Activated CD8-positive, alpha-beta T cell treated with anti-CD3 and anti-CD28 coated beads, Interleukin-2, amount 10 ng/mL, durations not matched to agents 7 days and 5 days (primary cell): ENCODE results near the gene NCR2. TPM values are rescaled to one million over a fixed set of nuclear protein-coding genes. Genes with fewer than 3 reads are reported as not detected.

Source experiments
- ATAC-seq: fragments of 150-1000 bp; cut with Tn5 transposase; one replicate; pipeline ENCODE4 v1.10.0; 2021; ENCODE audit warnings: moderate library complexity
- CTCF ChIA-PET: fragments of 350-600 bp; sonication (Branson Sonifier 250); formaldehyde crosslinking; loops from one replicate; lab custom pipeline; 2021; ENCODE audit warnings: antibody characterized with exemption; lab: Charles Lee
- POLR2A ChIA-PET: fragments of 350-600 bp; sonication (Branson Sonifier 250); formaldehyde crosslinking; loops from one replicate; lab custom pipeline; 2021; ENCODE audit warnings: antibody characterized with exemption; lab: Charles Lee
- DNase-seq: peaks from one replicate; pipeline ENCODE4 v3.0.0-alpha.2; 2020
- H3K27ac Mint-ChIP-seq: one replicate; pipeline ENCODE4 v1.8.0; 2021; ENCODE audit warnings: mild to moderate bottlenecking, mixed read lengths
- H3K27me3 Mint-ChIP-seq: one replicate; pipeline ENCODE4 v1.8.0; 2021; ENCODE audit warnings: low read depth, mixed read lengths
- H3K36me3 Mint-ChIP-seq: one replicate; pipeline ENCODE4 v1.8.0; 2021; ENCODE audit warnings: low read depth, mixed read lengths
- H3K4me1 Mint-ChIP-seq: one replicate; pipeline ENCODE4 v1.8.0; 2021; ENCODE audit warnings: low read depth, mixed read lengths
- H3K4me3 Mint-ChIP-seq: one replicate; pipeline ENCODE4 v1.8.0; 2021; ENCODE audit warnings: mild to moderate bottlenecking, mixed read lengths
- H3K9me3 Mint-ChIP-seq: one replicate; pipeline ENCODE4 v1.8.0; 2022; ENCODE audit warnings: mixed read lengths; ENCODE audit not compliant: insufficient read depth
- total RNA-seq, 2 experiments: library from RNA; stranded (reverse); gene quantifications; one replicate each; pipeline ENCODE4 v1.2.3, GENCODE V29; 2021

NCR2 gene
- total RNA-seq, 2 experiments from 2014 or later: 0.45 to 1.3 TPM

GRCh38 chr6:41332241-41332640 lies 3.2 kb upstream of the NCR2 start:
- POLR2A ChIA-PET: interaction anchor here (1.3 to 5.3 kb wide), 2 partner anchors 12 to 13 kb away, joined by 4 to 96 read pairs; no protein-coding TSS in a partner anchor
- no peak overlapping the region for H3K4me3 Mint-ChIP-seq
- H3K9me3 Mint-ChIP-seq: no peaks in the 10 kb centered on the region
- CTCF ChIA-PET: interaction anchor here (0.9 to 9.6 kb wide), 9 partner anchors 10 to 271 kb away, joined by 3 to 162 read pairs (median 7); no protein-coding TSS in a partner anchor
- H3K27ac Mint-ChIP-seq: peak overlapping the region; percentile 95
- peaks cover 3% of the 10 kb centered on the region for H3K27me3 Mint-ChIP-seq
- DNase-seq (peak; percentile 20), ATAC-seq (no peak)
- peaks cover 59% of the 10 kb centered on the region for H3K4me1 Mint-ChIP-seq
- H3K36me3 Mint-ChIP-seq: no peaks in the 10 kb centered on the region

GRCh38 chr6:41332842-41333736 lies 2.3 kb upstream of the NCR2 start:
- H3K4me1 Mint-ChIP-seq: peaks cover 60% of the 10 kb centered on the region
- ATAC-seq: peak; percentile 5
- H3K27ac Mint-ChIP-seq: peak overlapping the region; percentile 95
- POLR2A ChIA-PET: interaction anchor here (0.5 to 5.3 kb wide), 8 partner anchors 10 to 351 kb away, joined by 3 to 96 read pairs (median 6); partner anchors contain the start of genes NFYA, OARD1 and TREML2
- H3K27me3 Mint-ChIP-seq: peaks cover 3% of the 10 kb centered on the region
- peak; percentile 22 for DNase-seq
- no peaks in the 10 kb centered on the region for H3K9me3 Mint-ChIP-seq
- H3K4me3 Mint-ChIP-seq: peak overlapping the region; percentile 61
- no peaks in the 10 kb centered on the region for H3K36me3 Mint-ChIP-seq
- CTCF ChIA-PET: interaction anchor here (0.7 to 9.6 kb wide), 23 partner anchors 7 to 454 kb away, joined by 3 to 162 read pairs (median 5); partner anchors contain the start of genes NFYA, TOMM6 and TREML2

- H3K4me3 Mint-ChIP-seq: peak overlapping the region; percentile 61
- ATAC-seq: peak; percentile 4
- CTCF ChIA-PET: interaction anchor here (0.7 to 9.6 kb wide), 20 partner anchors 12 to 349 kb away, joined by 3 to 162 read pairs (median 4); partner anchors contain the start of genes NFYA and TREML2
- POLR2A ChIA-PET: interaction anchor here (0.6 to 5.3 kb wide), 16 partner anchors 10 to 349 kb away, joined by 3 to 96 read pairs (median 4); partner anchors contain the start of genes NFYA, OARD1 and TREML2
- H3K36me3 Mint-ChIP-seq: no peaks in the 10 kb centered on the region
- H3K9me3 Mint-ChIP-seq: no peaks in the 10 kb centered on the region
- H3K27ac Mint-ChIP-seq: peak overlapping the region; percentile 95
- H3K27me3 Mint-ChIP-seq: no peaks in the 10 kb centered on the region
- peak; percentile 49 for DNase-seq
- peaks cover 66% of the 10 kb centered on the region for H3K4me1 Mint-ChIP-seq
These were observed 847 bp upstream of the NCR2 start for GRCh38 chr6:41334482-41335040.

- peaks cover 71% of the 10 kb centered on the region for H3K4me1 Mint-ChIP-seq
- H3K9me3 Mint-ChIP-seq: no peaks in the 10 kb centered on the region
- CTCF ChIA-PET: interaction anchor here (1.0 to 9.6 kb wide), 6 partner anchors 11 to 33 kb away, joined by 3 to 162 read pairs (median 80); no protein-coding TSS in a partner anchor
- no peak for ATAC-seq
- POLR2A ChIA-PET: interaction anchor here (1.0 to 5.3 kb wide), 2 partner anchors 9 to 29 kb away, joined by 3 to 96 read pairs; no protein-coding TSS in a partner anchor
- peak; percentile 19 for DNase-seq
- H3K4me3 Mint-ChIP-seq: no peak overlapping the region
- peak overlapping the region; percentile 95 for H3K27ac Mint-ChIP-seq
- H3K27me3 Mint-ChIP-seq: no peaks in the 10 kb centered on the region
- H3K36me3 Mint-ChIP-seq: peaks cover 1% of the 10 kb centered on the region
These were observed 535 bp downstream of the NCR2 start for GRCh38 chr6:41335943-41336342.

DNA sequence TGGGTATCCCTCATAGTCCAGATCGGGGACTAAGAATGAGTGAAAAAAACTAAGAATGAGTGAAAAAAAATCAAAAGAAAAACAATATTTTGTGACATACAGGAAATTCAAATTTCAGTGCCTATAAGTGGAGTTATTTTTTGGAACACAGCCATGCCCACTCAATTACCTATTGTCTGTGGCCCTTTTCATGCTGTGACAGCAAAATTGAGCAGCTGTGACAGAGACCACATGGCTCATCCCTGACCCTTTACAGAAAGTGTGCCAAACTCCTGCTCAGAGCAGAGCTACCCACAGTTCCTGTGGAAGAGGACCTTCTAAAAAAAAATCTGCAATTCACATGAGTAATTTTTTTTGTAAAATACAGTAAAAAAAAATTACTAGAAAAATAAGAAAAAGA lies 1.4 kb downstream of the NCR2 start:
- Mint-ChIP-seq H3K27ac (peak overlapping the region; percentile 95), H3K27me3 (no peaks in the 10 kb centered on the region), H3K4me3 (peak overlapping the region; percentile 18), H3K4me1 (peaks cover 69% of the 10 kb centered on the region), H3K36me3 (peaks cover 6% of the 10 kb centered on the region), H3K9me3 (no peaks in the 10 kb centered on the region)
- ChIA-PET CTCF (interaction anchor here (1.4 to 9.6 kb wide), 5 partner anchors 10 to 33 kb away, joined by 3 to 162 read pairs (median 11); no protein-coding TSS in a partner anchor), POLR2A (interaction anchor here (1.0 to 5.3 kb wide), 3 partner anchors 8 to 264 kb away, joined by 3 to 96 read pairs (median 3); partner anchors contain the start of genes NFYA and OARD1)
- DNase-seq (no peak), ATAC-seq (no peak)

- DNase-seq (no peak), ATAC-seq (no peak)
- ChIA-PET POLR2A (interaction anchor here (0.6 to 1.2 kb wide), 2 partner anchors 19 to 265 kb away, joined by 3 read pairs; partner anchors contain the start of genes NFYA and OARD1), CTCF (interaction anchor here (1.0 to 9.6 kb wide), 6 partner anchors 9 to 346 kb away, joined by 4 to 162 read pairs (median 9); no protein-coding TSS in a partner anchor)
- no peak overlapping the region for H3K4me3 Mint-ChIP-seq
- H3K9me3 Mint-ChIP-seq: no peaks in the 10 kb centered on the region
- H3K4me1 Mint-ChIP-seq: peaks cover 68% of the 10 kb centered on the region
- peaks cover 7% of the 10 kb centered on the region for H3K36me3 Mint-ChIP-seq
- no peak overlapping the region for H3K27ac Mint-ChIP-seq
- H3K27me3 Mint-ChIP-seq: no peaks in the 10 kb centered on the region
These were observed 2.3 kb downstream of the NCR2 start for GRCh38 chr6:41337709-41338108.

DNA sequence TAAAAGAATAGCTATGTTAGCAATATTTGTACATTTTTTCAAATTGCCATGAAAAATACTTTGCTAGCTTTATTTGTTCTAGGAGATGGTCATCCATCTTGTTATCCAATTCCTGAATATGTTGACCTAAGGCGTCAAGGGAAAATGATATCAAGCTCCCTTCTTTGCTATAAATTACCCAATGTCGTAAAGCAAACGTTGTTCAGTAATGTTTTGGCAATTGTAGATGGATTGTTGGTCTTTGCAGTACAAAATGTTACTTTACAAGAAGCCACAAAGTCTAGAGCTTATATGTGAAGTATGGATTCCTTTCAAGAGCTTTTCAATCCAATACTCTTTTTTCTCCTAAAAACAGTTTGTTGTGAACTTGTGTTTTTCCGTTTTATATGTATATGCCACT lies 3.3 kb downstream of the NCR2 start:
- Mint-ChIP-seq H3K27me3 (no peaks in the 10 kb centered on the region), H3K4me3 (no peak overlapping the region), H3K9me3 (no peaks in the 10 kb centered on the region), H3K4me1 (peaks cover 68% of the 10 kb centered on the region), H3K27ac (no peak overlapping the region), H3K36me3 (peaks cover 14% of the 10 kb centered on the region)
- ChIA-PET CTCF (interaction anchor here (0.8 to 9.6 kb wide), 8 partner anchors 8 to 345 kb away, joined by 3 to 162 read pairs (median 6); no protein-coding TSS in a partner anchor), POLR2A (interaction anchor here (1.0 kb wide), 1 partner anchor 15 kb away, joined by 3 read pairs; no protein-coding TSS in a partner anchor)
- no peak for ATAC-seq
- DNase-seq: no peak

DNA sequence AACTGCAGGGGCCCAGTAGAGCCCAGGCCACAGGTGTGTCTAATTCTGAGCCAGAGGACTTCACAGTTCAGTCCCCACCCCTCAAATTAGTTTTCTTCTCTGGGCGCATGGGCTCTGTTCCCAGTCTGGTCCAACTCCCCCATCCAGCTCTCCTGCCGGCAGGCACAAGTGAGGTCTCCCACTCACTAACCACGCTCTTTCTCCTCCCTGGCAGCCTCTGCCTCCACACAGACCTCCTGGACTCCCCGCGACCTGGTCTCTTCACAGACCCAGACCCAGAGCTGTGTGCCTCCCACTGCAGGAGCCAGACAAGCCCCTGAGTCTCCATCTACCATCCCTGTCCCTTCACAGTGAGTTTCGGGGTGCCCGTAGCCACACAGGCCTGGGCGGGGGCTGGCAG lies 6.2 kb downstream of the NCR2 start:
- ChIA-PET CTCF (interaction anchor here (2.1 kb wide), 1 partner anchor 27 kb away, joined by 7 read pairs; no protein-coding TSS in a partner anchor), POLR2A (no interaction called here)
- Mint-ChIP-seq H3K4me1 (peaks cover 68% of the 10 kb centered on the region), H3K36me3 (peaks cover 29% of the 10 kb centered on the region), H3K27ac (peak overlapping the region; percentile 67), H3K4me3 (no peak overlapping the region), H3K9me3 (no peaks in the 10 kb centered on the region), H3K27me3 (no peaks in the 10 kb centered on the region)
- DNase-seq: no peak
- ATAC-seq: no peak

- H3K27me3 Mint-ChIP-seq: no peaks in the 10 kb centered on the region
- DNase-seq: no peak
- no peak for ATAC-seq
- peaks cover 34% of the 10 kb centered on the region for H3K36me3 Mint-ChIP-seq
- peaks cover 71% of the 10 kb centered on the region for H3K4me1 Mint-ChIP-seq
- CTCF ChIA-PET: interaction anchor here (2.1 to 9.3 kb wide), 2 partner anchors 8 to 26 kb away, joined by 7 to 114 read pairs; partner anchors contain the start of gene NCR2
- POLR2A ChIA-PET: interaction anchor here (5.3 kb wide), 1 partner anchor 7 kb away, joined by 96 read pairs; the partner anchor contains the start of gene NCR2
- no peak overlapping the region for H3K4me3 Mint-ChIP-seq
- H3K27ac Mint-ChIP-seq: peak overlapping the region; percentile 67
- no peaks in the 10 kb centered on the region for H3K9me3 Mint-ChIP-seq
These were observed 6.8 kb downstream of the NCR2 start for GRCh38 chr6:41342241-41342640.

DNA sequence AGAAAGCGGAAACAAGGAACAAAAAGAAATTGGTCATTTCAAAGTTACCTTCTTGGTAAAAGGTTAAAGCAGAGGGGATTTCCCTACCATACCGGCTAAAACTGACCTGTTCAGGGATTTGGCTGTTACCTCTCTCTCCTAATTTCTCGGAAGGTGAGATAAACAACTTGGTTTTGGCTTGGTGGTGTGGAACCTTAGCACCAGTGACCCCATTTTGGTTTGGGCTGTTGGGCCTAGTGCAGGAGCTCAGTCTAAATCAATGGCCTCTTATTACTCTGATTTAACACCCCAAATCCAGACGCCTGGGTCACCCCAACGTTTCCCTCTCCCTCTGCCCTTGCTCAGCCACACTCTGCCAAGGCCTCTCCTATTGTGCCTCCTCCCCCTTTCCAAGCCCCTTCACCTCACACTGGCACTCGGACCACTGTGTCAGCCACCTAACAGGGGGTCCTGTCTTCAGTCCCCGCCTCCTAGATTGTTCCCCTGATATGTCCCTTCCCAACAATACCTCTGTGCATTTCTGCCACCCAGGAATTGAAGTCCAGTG lies 8.3 kb downstream of the NCR2 start:
- Mint-ChIP-seq H3K4me3 (peak overlapping the region; percentile 55), H3K27me3 (no peaks in the 10 kb centered on the region), H3K27ac (peak overlapping the region; percentile 91), H3K4me1 (peaks cover 79% of the 10 kb centered on the region), H3K36me3 (peaks cover 49% of the 10 kb centered on the region), H3K9me3 (peaks cover 4% of the 10 kb centered on the region)
- DNase-seq: no peak
- ChIA-PET CTCF (interaction anchor here (4.1 to 9.3 kb wide), 2 partner anchors 9 to 24 kb away, joined by 29 to 114 read pairs; partner anchors contain the start of gene NCR2), POLR2A (interaction anchor here (5.3 kb wide), 1 partner anchor 9 kb away, joined by 96 read pairs; the partner anchor contains the start of gene NCR2)
- ATAC-seq: no peak
